Osteoblast (primary cell): ENCODE results near the gene ZNRF2. TPM values are rescaled to one million over a fixed set of nuclear protein-coding genes. Genes with fewer than 3 reads are reported as not detected.

Source experiments
- DNase-seq: peaks from one replicate; pipeline ENCODE4 v3.0.0; 2011; ENCODE audit warnings: low spot score, mixed read lengths; ENCODE audit not compliant: insufficient read length; ENCODE audit errors: missing footprints
- H2AFZ ChIP-seq: 2 replicates; pipeline ENCODE4 v1.6.0; 2011; ENCODE audit warnings: mild to moderate bottlenecking, low read length
- H3K27ac ChIP-seq: 2 replicates; pipeline ENCODE4 v1.5.1; 2011; ENCODE audit warnings: mild to moderate bottlenecking, low read depth, low read length, moderate library complexity
- H3K27me3 ChIP-seq: 2 replicates; pipeline ENCODE4 v1.6.0; 2012; ENCODE audit warnings: mild to moderate bottlenecking, control low read depth, inconsistent platforms, low read length, moderate library complexity; ENCODE audit not compliant: insufficient read depth
- H3K36me3 ChIP-seq: 2 replicates; pipeline ENCODE4 v1.5.1; 2011; ENCODE audit warnings: mild to moderate bottlenecking, low read length, control low read depth, moderate library complexity; ENCODE audit not compliant: insufficient read depth
- H3K4me1 ChIP-seq: 2 replicates; pipeline ENCODE4 v1.5.1; 2011; ENCODE audit warnings: mild to moderate bottlenecking, low read length, control low read depth, moderate library complexity; ENCODE audit not compliant: insufficient read depth
- H3K4me2 ChIP-seq: 2 replicates; pipeline ENCODE4 v1.6.0; 2011; ENCODE audit warnings: mild to moderate bottlenecking, low read length; ENCODE audit not compliant: insufficient read depth
- H3K4me3 ChIP-seq: fragments of 200-600 bp; sonication (generic); 3 replicates; pipeline ENCODE4 v1.5.1; 2012; ENCODE audit warnings: mild to moderate bottlenecking, low read length, inconsistent platforms; ENCODE audit not compliant: insufficient read depth
- H3K79me2 ChIP-seq: 2 replicates; pipeline ENCODE4 v1.6.0; 2012; ENCODE audit warnings: mild to moderate bottlenecking, low read length, control low read depth, inconsistent platforms; ENCODE audit not compliant: insufficient read depth
- H3K9me3 ChIP-seq: 2 replicates; pipeline ENCODE4 v1.5.1; 2011; ENCODE audit warnings: low read depth, low read length, control low read depth
- H4K20me1 ChIP-seq: 2 replicates; pipeline ENCODE4 v1.6.0; 2012; ENCODE audit warnings: mild to moderate bottlenecking, low read length, control low read depth; ENCODE audit not compliant: insufficient read depth
- total RNA-seq: library from RNA; depleted of rRNA; stranded (reverse); fragments of >200 nt; gene quantifications from 2 replicates; pipeline ENCODE4 v1.2.3, GENCODE V29; 2012
- TF ChIP-seq, protein P1 (sequence below): IDR thresholded peaks from 2 replicates; pipeline ENCODE4 v1.5.1; 2011; ENCODE audit warnings: mild to moderate bottlenecking, low read depth, low read length, moderate library complexity; ENCODE audit errors: extremely low read depth

The ZNRF2 gene
- total RNA-seq, 1 donor = 12.7 TPM

DNA sequence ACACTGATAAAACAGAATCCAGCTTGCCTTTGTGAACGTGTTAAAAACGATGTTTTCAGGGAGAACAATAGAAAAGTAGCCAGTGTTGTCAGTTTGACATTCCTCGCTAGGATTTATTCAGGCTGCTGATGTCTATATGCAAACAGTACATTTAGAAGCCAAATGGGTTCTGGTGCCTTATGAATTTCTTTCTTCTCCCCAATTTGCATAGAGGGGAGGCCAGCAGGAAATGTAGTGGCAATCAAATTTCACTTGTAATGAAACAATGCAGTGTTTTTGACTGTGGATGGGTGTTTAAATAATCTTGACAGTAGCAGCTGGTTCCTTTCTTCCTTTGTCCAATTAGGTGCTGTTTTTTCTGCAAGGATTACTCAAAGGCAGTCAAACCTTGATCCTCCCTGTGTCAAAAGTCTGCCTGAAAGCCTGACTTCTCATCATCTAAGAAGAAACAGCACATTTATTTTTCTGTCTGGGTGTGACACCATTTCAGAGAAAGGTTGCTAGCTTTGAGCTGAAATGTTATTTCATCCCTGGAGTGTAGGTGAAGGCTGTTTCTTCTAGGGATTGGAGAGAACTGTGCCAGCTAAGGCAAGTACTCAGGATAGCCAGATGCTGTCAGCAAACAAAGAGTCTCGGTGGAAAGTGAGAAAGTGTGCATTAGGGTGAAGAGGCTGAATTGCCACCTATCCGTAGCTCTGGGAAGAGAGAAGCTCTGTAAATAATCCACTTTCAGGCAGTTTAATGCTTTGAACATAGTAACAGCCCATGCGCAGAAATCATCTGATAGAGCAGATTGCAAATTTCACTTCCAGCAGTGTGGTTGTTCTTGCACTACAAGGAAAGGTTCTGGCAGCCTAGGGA lies 36.6 kb upstream of the ZNRF2 start:
- H3K4me3 ChIP-seq = no peak overlapping the region
- H3K27me3 ChIP-seq = peaks cover 11% of the 10 kb centered on the region
- TF ChIP-seq, protein P1, sequence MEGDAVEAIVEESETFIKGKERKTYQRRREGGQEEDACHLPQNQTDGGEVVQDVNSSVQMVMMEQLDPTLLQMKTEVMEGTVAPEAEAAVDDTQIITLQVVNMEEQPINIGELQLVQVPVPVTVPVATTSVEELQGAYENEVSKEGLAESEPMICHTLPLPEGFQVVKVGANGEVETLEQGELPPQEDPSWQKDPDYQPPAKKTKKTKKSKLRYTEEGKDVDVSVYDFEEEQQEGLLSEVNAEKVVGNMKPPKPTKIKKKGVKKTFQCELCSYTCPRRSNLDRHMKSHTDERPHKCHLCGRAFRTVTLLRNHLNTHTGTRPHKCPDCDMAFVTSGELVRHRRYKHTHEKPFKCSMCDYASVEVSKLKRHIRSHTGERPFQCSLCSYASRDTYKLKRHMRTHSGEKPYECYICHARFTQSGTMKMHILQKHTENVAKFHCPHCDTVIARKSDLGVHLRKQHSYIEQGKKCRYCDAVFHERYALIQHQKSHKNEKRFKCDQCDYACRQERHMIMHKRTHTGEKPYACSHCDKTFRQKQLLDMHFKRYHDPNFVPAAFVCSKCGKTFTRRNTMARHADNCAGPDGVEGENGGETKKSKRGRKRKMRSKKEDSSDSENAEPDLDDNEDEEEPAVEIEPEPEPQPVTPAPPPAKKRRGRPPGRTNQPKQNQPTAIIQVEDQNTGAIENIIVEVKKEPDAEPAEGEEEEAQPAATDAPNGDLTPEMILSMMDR = no peak
- no peaks in the 10 kb centered on the region for H3K9me3 ChIP-seq
- no peaks in the 10 kb centered on the region for H3K79me2 ChIP-seq
- no peaks in the 10 kb centered on the region for H4K20me1 ChIP-seq
- DNase-seq = no peak
- no peak overlapping the region for H3K4me2 ChIP-seq
- H3K36me3 ChIP-seq = no peaks in the 10 kb centered on the region
- H3K27ac ChIP-seq = no peak overlapping the region
- H3K4me1 ChIP-seq = peaks cover 3% of the 10 kb centered on the region
- no peak overlapping the region for H2AFZ ChIP-seq

DNA sequence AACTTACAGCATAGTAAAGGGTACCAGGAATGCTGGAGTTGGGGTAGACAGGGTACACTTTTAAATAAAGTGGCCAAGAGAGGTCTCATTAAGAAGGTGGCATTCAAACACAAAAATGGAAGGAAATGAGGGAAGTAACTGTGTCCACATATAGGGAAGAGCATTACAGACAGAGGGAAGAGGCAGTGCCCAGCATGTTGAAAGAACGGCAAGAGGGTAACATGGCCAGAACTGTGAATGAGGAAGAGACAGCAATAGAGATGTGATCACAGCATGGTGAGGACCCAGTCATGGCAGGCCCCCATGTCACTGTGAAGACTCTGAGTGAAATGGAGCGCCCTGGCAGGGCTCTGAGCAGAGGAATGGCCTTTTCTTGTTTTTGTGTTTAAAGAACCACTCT lies 35.1 kb upstream of the ZNRF2 start:
- Histone ChIP-seq H4K20me1 (no peaks in the 10 kb centered on the region), H3K79me2 (no peaks in the 10 kb centered on the region), H3K4me2 (no peak overlapping the region), H3K27me3 (peaks cover 11% of the 10 kb centered on the region), H3K4me3 (no peak overlapping the region), H3K4me1 (peaks cover 8% of the 10 kb centered on the region), H3K9me3 (no peaks in the 10 kb centered on the region), H3K27ac (no peak overlapping the region), H2AFZ (no peak overlapping the region), H3K36me3 (no peaks in the 10 kb centered on the region)
- TF ChIP-seq, protein P1 = no peak
- no peak for DNase-seq

DNA sequence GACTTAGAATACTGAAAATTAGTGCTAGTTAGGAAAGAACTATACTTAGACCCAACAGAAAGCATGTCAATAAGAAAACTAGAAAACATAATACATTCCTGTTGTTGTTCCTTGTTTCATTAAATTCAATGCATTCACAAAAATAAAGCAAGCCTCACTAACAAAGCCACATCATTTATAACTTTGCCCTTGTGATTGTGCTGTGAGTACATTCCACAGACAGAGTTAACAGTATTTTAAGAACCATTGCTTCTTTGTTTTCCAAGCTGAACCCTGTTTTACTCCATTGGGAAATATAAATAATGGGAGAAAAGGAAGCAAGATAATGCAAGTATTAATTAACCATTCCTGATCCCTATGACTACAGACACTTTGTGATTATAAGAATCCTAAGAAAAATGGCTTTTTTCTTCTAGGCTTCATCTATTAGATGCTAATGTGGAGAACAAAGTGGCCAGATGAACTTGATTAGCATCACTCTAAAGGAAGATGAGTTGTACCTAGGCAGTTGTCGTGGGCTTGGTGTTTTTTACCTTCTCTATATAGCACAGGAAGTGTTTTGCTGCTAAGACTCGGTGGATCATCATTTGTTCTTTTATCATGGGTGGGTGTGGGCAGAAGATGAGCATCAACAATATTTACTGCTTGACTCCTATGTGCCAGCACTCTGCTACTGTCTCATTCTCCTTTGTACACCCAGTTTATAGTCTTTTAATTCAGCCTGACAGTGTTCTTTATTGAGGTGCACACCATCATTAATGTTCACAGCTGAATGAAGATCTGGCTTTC lies 34.2 kb upstream of the ZNRF2 start:
- H3K4me1 ChIP-seq = peaks cover 8% of the 10 kb centered on the region
- TF ChIP-seq, protein P1 = no peak
- no peak for DNase-seq
- no peak overlapping the region for H3K4me2 ChIP-seq
- no peaks in the 10 kb centered on the region for H3K9me3 ChIP-seq
- no peaks in the 10 kb centered on the region for H3K79me2 ChIP-seq
- H3K4me3 ChIP-seq = no peak overlapping the region
- no peak overlapping the region for H3K27ac ChIP-seq
- no peaks in the 10 kb centered on the region for H3K36me3 ChIP-seq
- H3K27me3 ChIP-seq = peaks cover 11% of the 10 kb centered on the region
- H4K20me1 ChIP-seq = no peaks in the 10 kb centered on the region
- no peak overlapping the region for H2AFZ ChIP-seq

DNA sequence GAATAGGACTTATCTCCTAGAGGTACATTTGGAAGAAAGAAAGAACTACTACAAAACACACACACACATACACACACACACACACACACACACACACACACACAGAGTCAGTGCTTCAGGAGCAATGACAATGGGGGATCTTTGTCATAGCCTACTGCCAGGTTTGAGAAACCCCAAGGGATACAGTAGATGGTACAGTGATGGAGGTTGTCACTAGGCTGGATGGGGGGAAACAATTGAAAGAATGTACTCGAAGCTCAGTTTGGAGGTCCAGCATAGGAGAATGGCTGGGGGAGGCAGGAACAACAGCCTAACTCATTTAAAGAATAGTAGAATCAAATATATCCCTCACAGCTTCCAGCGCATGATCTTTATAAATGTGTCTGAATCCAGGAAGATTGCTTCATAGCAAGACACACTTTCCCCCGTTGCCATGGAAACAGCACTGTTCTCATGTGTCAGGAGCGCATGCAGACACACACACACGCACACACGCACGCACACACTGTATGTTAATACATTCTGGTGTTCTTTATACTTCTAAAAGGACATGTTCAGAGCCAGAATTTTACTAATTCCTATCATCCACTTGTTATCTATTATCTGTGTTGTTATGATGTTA lies 32.6 kb upstream of the ZNRF2 start:
- Histone ChIP-seq H3K4me3 (no peak overlapping the region), H3K36me3 (no peaks in the 10 kb centered on the region), H3K4me2 (no peak overlapping the region), H3K9me3 (no peaks in the 10 kb centered on the region), H4K20me1 (no peaks in the 10 kb centered on the region), H3K79me2 (no peaks in the 10 kb centered on the region), H3K27ac (no peak overlapping the region), H3K27me3 (peaks cover 7% of the 10 kb centered on the region), H2AFZ (no peak overlapping the region), H3K4me1 (peaks cover 8% of the 10 kb centered on the region)
- TF ChIP-seq, protein P1 = no peak
- no peak for DNase-seq
